HepG2 (cell line): Measurements from ENCODE around the gene LCN2. TPM values are rescaled to one million over a fixed set of nuclear protein-coding genes. Genes with fewer than 3 reads are reported as not detected.

Source experiments
- KDM5A ChIP-seq: fragments of 200-600 bp; sonication (generic); IDR thresholded peaks from 2 replicates; pipeline ENCODE4 v1.7.0; 2018; ENCODE audit warnings: antibody characterized with exemption, mild to moderate bottlenecking, low read length, borderline replicate concordance
- KLF9 ChIP-seq: IDR thresholded peaks from 2 replicates; pipeline ENCODE4 v1.6.1; 2016; ENCODE audit warnings: low read depth
- MTA1 ChIP-seq: sonication (generic); formaldehyde crosslinking; IDR thresholded peaks from 2 replicates; pipeline ENCODE4 v1.4.0; 2020; ENCODE audit warnings: missing genetic modification reagents, mild to moderate bottlenecking, borderline replicate concordance
- NFE2L1 ChIP-seq: sonication (generic); formaldehyde crosslinking; IDR thresholded peaks from 2 replicates; pipeline ENCODE4 v1.4.0; 2020; ENCODE audit warnings: missing genetic modification reagents, mild to moderate bottlenecking, borderline replicate concordance
- NFRKB ChIP-seq: fragments of 450-650 bp; IDR thresholded peaks from 2 replicates; pipeline ENCODE4 v1.6.1; 2017
- NONO ChIP-seq, 2 experiments: fragments of 450-650 bp in 1 of 2; sonication (generic) in 1 of 2; formaldehyde crosslinking in 1 of 2; IDR thresholded peaks in 1 of 2; conservative IDR thresholded peaks in 1 of 2; 2 replicates each; pipeline versions ENCODE4 v1.6.1 to v1.8.0; 2017 to 2022; ENCODE audit warnings: mild to moderate bottlenecking in 1 of 2, missing genetic modification reagents in 1 of 2, moderate library complexity in 1 of 2
- NR2F6 ChIP-seq, 2 experiments: IDR thresholded peaks; 2 replicates each; pipeline ENCODE4 v1.6.1; 2016; ENCODE audit warnings: antibody characterized with exemption in 1 of 2, mild to moderate bottlenecking in 1 of 2
- PRMT3 ChIP-seq: sonication (generic); formaldehyde crosslinking; IDR thresholded peaks from 2 replicates; pipeline ENCODE4 v1.8.1; 2022; ENCODE audit warnings: low read depth, mild to moderate bottlenecking, moderate library complexity, missing genetic modification reagents, borderline replicate concordance
- SETDB1 ChIP-seq: sonication (generic); formaldehyde crosslinking; IDR thresholded peaks from 2 replicates; pipeline ENCODE4 v1.5.1; 2020; ENCODE audit warnings: missing genetic modification reagents, mild to moderate bottlenecking, borderline replicate concordance
- SP2 ChIP-seq: sonication (generic); formaldehyde crosslinking; IDR thresholded peaks from 2 replicates; pipeline ENCODE4 v1.5.1; 2020; ENCODE audit warnings: mild to moderate bottlenecking, missing genetic modification reagents
- THAP8 ChIP-seq: sonication (generic); formaldehyde crosslinking; IDR thresholded peaks from 2 replicates; pipeline ENCODE4 v1.5.1; 2020; ENCODE audit warnings: missing genetic modification reagents, mild to moderate bottlenecking, borderline replicate concordance
- ZBTB33 ChIP-seq: sonication (generic); formaldehyde crosslinking; IDR thresholded peaks from 2 replicates; pipeline ENCODE4 v1.4.0; 2020; ENCODE audit warnings: missing genetic modification reagents
- ZFP91 ChIP-seq: sonication (generic); formaldehyde crosslinking; IDR thresholded peaks from 2 replicates; pipeline ENCODE4 v1.9.0; 2022; ENCODE audit warnings: missing genetic modification reagents, mild to moderate bottlenecking, borderline replicate concordance
- ZNF138 ChIP-seq: sonication (generic); formaldehyde crosslinking; IDR thresholded peaks from 2 replicates; pipeline ENCODE4 v1.5.0; 2020; ENCODE audit warnings: mild to moderate bottlenecking, low read depth, missing genetic modification reagents
- ZNF30 ChIP-seq: sonication (generic); formaldehyde crosslinking; IDR thresholded peaks from 2 replicates; pipeline ENCODE4 v1.5.0; 2020; ENCODE audit warnings: mild to moderate bottlenecking, missing genetic modification reagents
- ZNF547 ChIP-seq: sonication (generic); formaldehyde crosslinking; IDR thresholded peaks from 2 replicates; pipeline ENCODE4 v1.5.1; 2020; ENCODE audit warnings: mild to moderate bottlenecking, missing genetic modification reagents
- ZNF639 ChIP-seq: conservative IDR thresholded peaks from 2 replicates; pipeline ENCODE4 v1.6.1; 2018; ENCODE audit warnings: missing genetic modification reagents
- ZNF883 ChIP-seq: sonication (generic); formaldehyde crosslinking; IDR thresholded peaks from 2 replicates; pipeline ENCODE4 v1.5.1; 2020; ENCODE audit warnings: mild to moderate bottlenecking, missing genetic modification reagents; ENCODE audit errors: not compliant biosample characterization
- ZSCAN12 ChIP-seq: sonication (generic); formaldehyde crosslinking; IDR thresholded peaks from 2 replicates; pipeline ENCODE4 v1.9.0; 2021; ENCODE audit warnings: mild to moderate bottlenecking, missing genetic modification reagents
- ZSCAN9 ChIP-seq: IDR thresholded peaks from 2 replicates; pipeline ENCODE4 v1.6.1; 2016; ENCODE audit warnings: borderline replicate concordance
- ZUFSP ChIP-seq: sonication (generic); formaldehyde crosslinking; IDR thresholded peaks from 2 replicates; pipeline ENCODE4 v1.9.0; 2021; ENCODE audit warnings: missing genetic modification reagents, mild to moderate bottlenecking, borderline replicate concordance
- polyA plus RNA-seq, 8 experiments: library from polyadenylated mRNA; depleted of rRNA in 3 of 8; stranded (reverse) in 7 of 8; unstranded in 1 of 8; fragments of >200 nt; fragmentation: Illumina TruSeq in 4 of 8; extraction: Trizol in 4 of 8; gene quantifications; 2 replicates each; pipeline versions ENCODE4 v1.2.1 to v1.2.3, GENCODE V29; 2011 to 2016; ENCODE audit warnings: low read depth in 4 of 8, missing spikeins in 1 of 8, mixed read lengths in 1 of 8; ENCODE audit not compliant: insufficient read depth in 1 of 8
- total RNA-seq, 5 experiments: library from RNA; depleted of rRNA; stranded (reverse); fragments of >200 nt; fragmentation: Illumina TruSeq; extraction: Trizol; gene quantifications; 2 replicates each; pipeline ENCODE4 v1.2.3, GENCODE V29; 2016; ENCODE audit warnings: low read depth in 1 of 5

Gene LCN2
- total and polyA plus RNA-seq, 2 of the 13 experiments (the other 11 are each of a cell fraction or from before 2014, with no cell fraction given), result 0.38 to 1.4 TPM

GRCh38 chr9:128102861-128103588, 46.2 kb upstream of the LCN2 start (continued):
- TF ChIP-seq ZNF883 (CRISPR knock-in tag) (peak; percentile 85), ZSCAN9 (CRISPR knock-in tag) (peak; percentile 96), ZUFSP (CRISPR knock-in tag) (no peak), SETDB1 (CRISPR knock-in tag) (no peak), THAP8 (no peak), NR2F6 (IDR thresholded peaks at IDR 0.05) (peak; percentile 91), NR2F6 (CRISPR knock-in tag; IDR thresholded peaks at IDR 0.05) (peak; percentile 97), ZNF30 (CRISPR knock-in tag) (0 out of 2 replicates have a peak, but pooled peaks have one; percentile 6), ZFP91 (CRISPR knock-in tag) (peak; percentile 87), ZSCAN12 (CRISPR knock-in tag) (no peak; the same call in 1 of the 2 replicates), NFRKB (no peak), MTA1 (CRISPR knock-in tag) (peak; percentile 97), ZBTB33 (CRISPR knock-in tag) (peak; percentile 69; the same call in 1 of the 2 replicates), KDM5A (no peak), PRMT3 (CRISPR knock-in tag) (peak; percentile 71; the same call in 1 of the 2 replicates), KLF9 (peak; percentile 87; the same call in 1 of the 2 replicates), ZNF639 (CRISPR knock-in tag) (peak; percentile 57; the same call in 1 of the 2 replicates), ZNF547 (CRISPR knock-in tag) (peak; percentile 93; the same call in 1 of the 2 replicates), SP2 (0 out of 2 replicates have a peak, but pooled peaks have one; percentile 20), NFE2L1 (CRISPR knock-in tag) (no peak), NONO (IDR thresholded peaks at IDR 0.05) (no peak), NONO (CRISPR knock-in tag; conservative IDR thresholded peaks at IDR 0.05) (peak; percentile 94), ZNF138 (no peak)
